Astrocyte (in vitro differentiated cells and primary cell): Measurements from ENCODE around the gene TGM3.

Source experiments
- EZH2 ChIP-seq: IDR thresholded peaks from 2 replicates; pipeline ENCODE4 v1.6.1; 2012; ENCODE audit warnings: mild to moderate bottlenecking, low read length, inconsistent platforms; ENCODE audit not compliant: insufficient read depth
- TF ChIP-seq, protein P1 (sequence below): IDR thresholded peaks from 2 replicates; pipeline ENCODE4 v1.5.1; 2011; ENCODE audit warnings: low read depth, mild to moderate bottlenecking, inconsistent platforms, low read length, moderate library complexity; ENCODE audit not compliant: insufficient read depth

DNA sequence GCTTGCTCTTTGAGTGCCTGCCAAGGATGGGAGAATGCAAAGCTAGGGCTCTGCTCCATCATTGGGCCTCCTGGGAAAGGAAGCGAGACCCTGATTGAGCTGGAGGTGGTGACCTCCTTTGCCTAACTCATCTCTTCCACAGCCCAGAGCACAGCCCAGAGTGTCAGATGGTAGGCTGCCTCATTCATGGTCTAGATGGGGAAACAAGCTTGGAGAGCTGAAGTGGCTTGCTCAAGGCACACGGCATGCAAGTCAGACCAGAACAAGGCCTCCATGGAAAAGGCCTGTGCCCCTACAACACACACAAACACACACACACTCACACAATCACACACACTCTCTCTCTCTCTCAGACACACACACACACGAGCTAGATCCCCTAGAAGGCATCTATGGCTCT, 17.5 kb downstream of the TGM3 start:
- TF ChIP-seq, protein P1, sequence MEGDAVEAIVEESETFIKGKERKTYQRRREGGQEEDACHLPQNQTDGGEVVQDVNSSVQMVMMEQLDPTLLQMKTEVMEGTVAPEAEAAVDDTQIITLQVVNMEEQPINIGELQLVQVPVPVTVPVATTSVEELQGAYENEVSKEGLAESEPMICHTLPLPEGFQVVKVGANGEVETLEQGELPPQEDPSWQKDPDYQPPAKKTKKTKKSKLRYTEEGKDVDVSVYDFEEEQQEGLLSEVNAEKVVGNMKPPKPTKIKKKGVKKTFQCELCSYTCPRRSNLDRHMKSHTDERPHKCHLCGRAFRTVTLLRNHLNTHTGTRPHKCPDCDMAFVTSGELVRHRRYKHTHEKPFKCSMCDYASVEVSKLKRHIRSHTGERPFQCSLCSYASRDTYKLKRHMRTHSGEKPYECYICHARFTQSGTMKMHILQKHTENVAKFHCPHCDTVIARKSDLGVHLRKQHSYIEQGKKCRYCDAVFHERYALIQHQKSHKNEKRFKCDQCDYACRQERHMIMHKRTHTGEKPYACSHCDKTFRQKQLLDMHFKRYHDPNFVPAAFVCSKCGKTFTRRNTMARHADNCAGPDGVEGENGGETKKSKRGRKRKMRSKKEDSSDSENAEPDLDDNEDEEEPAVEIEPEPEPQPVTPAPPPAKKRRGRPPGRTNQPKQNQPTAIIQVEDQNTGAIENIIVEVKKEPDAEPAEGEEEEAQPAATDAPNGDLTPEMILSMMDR: no peak
- no peak for TF ChIP-seq EZH2
